ENCODE results near the gene ZNF83. TPM values are rescaled to one million over a fixed set of nuclear protein-coding genes. Genes with fewer than 3 reads are reported as not detected.

The ZNF83 gene
- 8.7 and 15.8 TPM in 2 replicates for total RNA-seq

GRCh38 chr19:52637718-52638585 is at the start of gene ZNF83:
ZNF83 (minus strand) TSS chr19:52638355.

GRCh38 chr19:52570000-52570861 is 67.9 kb downstream of the ZNF83 start, which contains the start of gene ZNF701:
ZNF701 (plus strand) TSS chr19:52570287; CDS start chr19:52574148, 3,861 bp downstream.

Other genes with a start within 250 kb of the ZNF83 start
- gene ZNF528, start 240.5 kb downstream of the ZNF83 start, total RNA-seq, result 9.5 and 12.1 TPM in 2 replicates
- not detected in 2 replicates for gene ZNF534, start 209.2 kb downstream of the ZNF83 start, total RNA-seq
- 1.6 and 3.3 TPM in 2 replicates for gene ZNF578, start 184.8 kb downstream of the ZNF83 start, total RNA-seq
- 5.8 and 6.3 TPM in 2 replicates for gene ZNF808, start 110.7 kb downstream of the ZNF83 start, total RNA-seq
- gene ZNF701, start 68.1 kb downstream of the ZNF83 start, total RNA-seq, result 2.6 and 6.4 TPM in 2 replicates
- 2.2 and 3.4 TPM in 2 replicates for gene ZNF611, start 96.7 kb upstream of the ZNF83 start, total RNA-seq
- 2.2 and 5.0 TPM in 2 replicates for gene ZNF600, start 148.4 kb upstream of the ZNF83 start, total RNA-seq
- 12.0 and 12.7 TPM in 2 replicates for gene ZNF28, start 183.3 kb upstream of the ZNF83 start, total RNA-seq
- 6.8 and 10.1 TPM in 2 replicates for gene ZNF468, start 219.3 kb upstream of the ZNF83 start, total RNA-seq

Data from hair follicular keratinocyte (primary cell).